Endothelial cell of hepatic sinusoid (primary cell): Measurements from ENCODE around the gene CAPN3.

ENCODE experiments used
- in situ Hi-C: cut with HindIII; loops from 2 replicates; pipeline ENCODE4 v1.10.0; 2017; ENCODE audit warnings: low sequenced_read_pairs

The CAPN3 gene

GRCh38 chr15:42448281-42448680 is 89.0 kb downstream of the CAPN3 start:
- in situ Hi-C loops: no loop called here

- in situ Hi-C loops: no loop called here
Observed at GRCh38 chr15:42449770-42450424, 90.6 kb downstream of the CAPN3 start.

- in situ Hi-C loops: no loop called here
Observed at GRCh38 chr15:42450425-42450790, 91.1 kb downstream of the CAPN3 start.

- in situ Hi-C loops: no loop called here
Observed at GRCh38 chr15:42453826-42454225, 94.5 kb downstream of the CAPN3 start.

- in situ Hi-C loops: no loop called here
Observed at GRCh38 chr15:42456531-42456930, 97.2 kb downstream of the CAPN3 start.

GRCh38 chr15:42456971-42457370 is 97.7 kb downstream of the CAPN3 start:
- in situ Hi-C loops: no loop called here

- in situ Hi-C loops: no loop called here
Observed at GRCh38 chr15:42457445-42458442, 98.4 kb downstream of the CAPN3 start.

- in situ Hi-C loops: no loop called here
Observed at GRCh38 chr15:42461261-42461660, 102.0 kb downstream of the CAPN3 start.
